HG02840 (cell line): ENCODE results near the gene AMMECR1L.
A peak's percentile ranks its signal among the peaks of the same experiment; 100 is the strongest.
"Not testable (repeated sequence)": the region's sequence is repeated elsewhere in the genome, so short reads cannot be mapped to it uniquely, and the experiment has no call there.

ENCODE experiments used
- ATAC-seq: cut with Tn5 transposase; IDR thresholded peaks from one replicate; pipeline ENCODE4 v1.9.1; 2021; ENCODE audit warnings: mild to moderate bottlenecking, moderate library complexity, moderate number of reproducible peaks; ENCODE audit not compliant: unreplicated experiment, low FRiP score

Gene AMMECR1L

DNA sequence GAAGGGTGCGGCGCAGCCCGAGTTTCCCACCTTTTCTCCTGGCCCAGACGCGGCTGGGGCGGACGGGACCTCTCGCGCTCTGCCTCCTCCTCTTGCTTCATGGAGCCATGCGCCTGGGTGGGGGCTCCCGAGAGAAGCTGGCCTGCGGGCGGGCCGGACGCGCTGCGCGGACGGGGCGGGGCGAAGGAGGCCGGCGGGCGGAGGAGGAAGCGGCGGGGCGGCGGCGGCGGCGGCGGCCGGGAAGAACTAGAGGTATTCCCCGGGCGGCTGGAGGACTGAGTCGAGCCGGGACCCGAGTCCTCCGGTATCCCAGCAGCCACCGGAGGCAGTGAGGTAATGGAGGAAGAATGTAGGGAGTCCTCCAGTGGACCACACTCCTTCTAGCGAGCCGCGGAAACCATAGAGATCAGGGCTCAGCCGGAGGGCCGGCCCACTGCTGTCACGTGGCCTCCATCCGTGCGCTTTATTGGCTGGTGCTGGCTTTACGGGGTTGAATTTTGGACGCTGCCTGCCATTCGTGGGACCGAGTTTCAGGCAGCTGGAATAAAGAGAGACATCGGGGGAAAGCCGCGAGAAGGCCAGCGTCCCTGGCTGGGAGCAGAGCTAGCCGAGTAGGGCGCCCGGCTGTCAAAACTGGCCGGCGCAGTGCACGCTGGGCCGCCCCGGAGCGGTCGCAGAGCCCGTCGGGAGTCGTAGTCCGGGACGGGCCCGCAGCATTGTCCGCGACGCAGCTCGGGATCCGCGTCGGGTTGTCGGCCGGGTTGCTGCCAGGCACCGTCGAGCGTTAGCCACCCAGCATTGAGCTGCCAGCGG lies at the start of gene AMMECR1L:
AMMECR1L (minus strand) TSS at position 177 of the 813 bp plus-strand sequence. CDS start 11,722 bp downstream, outside the sequence.
- ATAC-seq = peak; percentile 97

DNA sequence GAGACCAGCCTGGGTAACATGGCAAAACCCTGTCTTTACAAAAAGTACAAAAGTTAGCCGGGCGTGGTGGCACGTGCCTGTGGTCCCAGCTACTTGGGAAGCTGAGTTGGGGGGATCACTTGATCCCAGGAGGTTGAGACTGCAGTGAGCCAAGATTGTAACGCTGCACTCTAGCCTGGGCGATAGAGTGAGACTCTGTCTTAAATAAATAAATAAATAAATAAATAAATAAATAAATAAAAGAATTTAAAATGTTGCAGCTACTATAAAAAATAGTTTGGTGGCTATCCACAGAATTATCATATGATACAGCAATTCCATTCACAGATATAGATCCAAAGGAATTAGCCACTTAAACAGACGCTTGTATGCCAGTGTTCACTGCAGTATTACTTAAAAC lies 49.6 kb upstream of the AMMECR1L start:
- ATAC-seq = no peak

DNA sequence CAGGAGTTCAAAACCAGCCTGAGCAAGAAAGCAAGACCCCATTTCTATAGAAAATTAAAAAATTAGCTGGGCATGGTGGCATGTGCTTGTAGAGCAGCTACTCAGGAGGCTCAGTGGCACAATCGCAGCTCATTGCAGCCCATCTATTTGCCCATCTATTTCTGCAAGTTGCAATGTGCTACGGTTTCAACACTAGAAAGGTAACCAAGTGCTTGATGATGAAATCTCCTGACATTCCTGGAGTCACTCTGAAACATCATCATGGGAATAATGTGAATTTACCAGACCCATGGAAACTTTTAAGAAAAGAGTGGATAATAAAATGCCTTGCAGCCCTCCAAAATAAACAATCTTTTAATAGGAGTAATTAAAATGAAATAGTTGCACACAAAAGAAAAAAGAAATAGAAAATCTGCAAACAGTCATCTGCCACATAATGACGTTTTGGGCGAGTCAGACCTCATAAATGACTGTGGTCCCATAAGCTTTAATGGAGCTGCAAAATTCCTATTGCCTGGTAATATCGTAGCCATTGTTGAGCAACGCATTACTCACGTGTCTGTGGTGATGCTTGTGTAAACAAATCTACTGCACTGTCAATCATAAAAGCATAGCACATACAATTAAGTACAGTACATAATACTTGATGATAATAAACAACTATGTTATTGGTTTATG lies 46.6 kb upstream of the AMMECR1L start:
- no peak for ATAC-seq

DNA sequence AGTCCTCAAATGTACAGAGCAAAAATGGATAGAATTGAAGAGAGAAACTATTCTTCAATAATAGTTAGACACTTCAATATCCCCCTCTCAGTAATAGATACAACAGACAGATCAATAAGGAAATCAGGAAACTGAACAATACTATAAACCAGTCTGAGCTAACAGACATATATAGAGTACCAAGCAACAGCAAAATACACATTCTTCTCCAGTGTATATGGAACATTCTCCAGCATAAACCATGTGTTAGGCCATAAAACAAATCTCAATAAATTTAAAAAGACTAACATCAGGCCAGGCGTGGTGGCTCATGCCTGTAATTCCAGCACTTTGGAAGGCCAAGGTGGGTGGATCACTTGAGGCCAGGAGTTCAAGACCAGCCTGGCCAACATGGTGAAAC lies 43.7 kb upstream of the AMMECR1L start:
- ATAC-seq = no peak

GRCh38 chr2:127927384-127927783 lies 41.6 kb upstream of the AMMECR1L start:
- no peak for ATAC-seq

- ATAC-seq = no peak
These were observed 32.2 kb upstream of the AMMECR1L start for GRCh38 chr2:127917916-127918315.

GRCh38 chr2:127913808-127914457 lies 28.2 kb upstream of the AMMECR1L start:
- no peak for ATAC-seq

DNA sequence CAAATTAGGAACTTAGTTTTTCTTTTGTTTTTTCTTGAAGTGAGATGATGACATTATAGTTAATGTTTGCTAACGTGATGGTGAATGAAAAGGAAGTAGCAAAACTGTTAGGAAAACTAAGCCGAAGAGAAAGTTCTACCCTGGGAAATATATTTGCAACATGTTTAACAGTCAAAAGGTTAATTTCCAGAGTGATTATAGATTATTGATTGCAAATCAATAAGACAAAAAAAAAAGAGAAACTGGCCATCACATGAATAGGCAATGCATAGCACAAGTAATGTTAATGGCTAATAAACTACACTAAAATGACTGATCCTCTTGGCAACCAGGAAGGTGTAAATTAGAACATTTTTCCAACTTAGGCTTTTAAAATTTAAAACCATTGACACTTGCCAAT lies 26.0 kb upstream of the AMMECR1L start:
- ATAC-seq = no peak

GRCh38 chr2:127910415-127910814 lies 24.7 kb upstream of the AMMECR1L start:
- ATAC-seq = no peak

- ATAC-seq = no peak
These were observed 23.3 kb upstream of the AMMECR1L start for GRCh38 chr2:127909019-127909418.

- not testable (repeated sequence) for ATAC-seq
These were observed 22.1 kb upstream of the AMMECR1L start for GRCh38 chr2:127907733-127908400.

DNA sequence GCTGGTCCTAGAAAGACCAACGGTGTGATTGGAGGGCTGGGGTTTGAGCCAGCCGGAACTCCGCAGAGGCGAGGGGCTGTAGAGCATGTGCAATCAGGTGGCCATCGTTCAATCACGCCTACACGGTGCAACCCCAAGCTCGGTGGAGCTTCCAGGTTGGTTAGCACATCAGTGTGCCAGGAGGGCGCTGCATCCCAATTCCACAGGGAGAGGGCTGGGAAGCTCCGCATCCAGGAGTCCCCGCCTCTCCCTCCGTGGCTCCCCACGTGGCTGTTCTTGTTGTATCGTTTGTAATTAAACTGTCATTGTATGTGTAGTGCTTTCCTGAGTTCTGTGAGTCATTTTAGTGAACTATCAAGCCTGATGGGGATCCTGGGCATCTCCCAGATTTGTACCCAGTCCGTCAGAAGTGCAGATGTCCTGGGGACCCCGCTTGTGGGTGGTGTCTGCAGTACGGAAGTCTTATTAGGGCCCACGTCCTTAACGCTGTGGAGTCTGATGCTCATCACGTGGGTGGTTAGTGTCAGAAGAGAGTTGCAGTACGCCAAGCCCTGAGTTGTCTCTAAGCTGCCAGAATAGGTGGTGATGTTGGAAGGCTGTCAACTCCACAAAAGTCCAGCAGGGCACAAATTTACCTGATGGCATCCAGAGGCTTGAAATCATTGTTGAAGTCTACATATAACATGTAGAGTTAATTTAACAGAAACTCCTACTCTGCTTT lies 20.6 kb upstream of the AMMECR1L start:
- ATAC-seq = no peak

DNA sequence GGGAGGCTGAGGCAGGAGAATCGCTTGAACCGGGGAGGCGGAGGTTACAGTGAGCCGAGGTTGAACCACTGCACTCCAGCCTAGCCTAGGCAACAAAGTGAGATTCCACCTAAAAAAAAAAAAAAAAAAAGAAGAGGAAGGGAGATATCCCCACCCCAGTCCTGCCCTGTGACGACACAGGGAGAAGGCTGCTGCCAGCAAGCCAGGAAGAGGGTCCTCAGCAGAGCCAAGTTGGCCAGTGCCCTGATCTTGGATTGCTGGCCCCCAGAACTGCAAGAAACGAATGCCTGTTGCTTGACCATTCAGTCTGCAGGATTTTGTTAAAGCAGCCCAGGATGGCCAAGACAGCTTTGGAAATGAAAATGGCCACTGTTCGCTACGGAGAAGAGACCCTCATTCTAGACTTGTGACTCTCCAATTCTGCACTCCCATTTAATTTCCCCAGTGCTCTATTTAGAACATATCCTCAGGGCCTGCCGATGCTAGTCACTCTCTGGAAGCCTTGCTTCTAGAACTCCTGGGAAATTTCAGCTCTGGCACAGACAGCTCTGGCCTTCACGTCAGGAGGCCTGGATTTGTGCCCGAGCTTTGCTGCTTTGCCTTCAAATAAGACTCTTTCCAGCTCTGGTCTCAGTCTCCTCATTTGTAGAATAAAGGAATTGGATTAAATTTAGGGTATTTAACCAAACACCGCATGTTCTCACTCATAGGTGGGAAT lies 15.7 kb upstream of the AMMECR1L start:
- no peak for ATAC-seq

DNA sequence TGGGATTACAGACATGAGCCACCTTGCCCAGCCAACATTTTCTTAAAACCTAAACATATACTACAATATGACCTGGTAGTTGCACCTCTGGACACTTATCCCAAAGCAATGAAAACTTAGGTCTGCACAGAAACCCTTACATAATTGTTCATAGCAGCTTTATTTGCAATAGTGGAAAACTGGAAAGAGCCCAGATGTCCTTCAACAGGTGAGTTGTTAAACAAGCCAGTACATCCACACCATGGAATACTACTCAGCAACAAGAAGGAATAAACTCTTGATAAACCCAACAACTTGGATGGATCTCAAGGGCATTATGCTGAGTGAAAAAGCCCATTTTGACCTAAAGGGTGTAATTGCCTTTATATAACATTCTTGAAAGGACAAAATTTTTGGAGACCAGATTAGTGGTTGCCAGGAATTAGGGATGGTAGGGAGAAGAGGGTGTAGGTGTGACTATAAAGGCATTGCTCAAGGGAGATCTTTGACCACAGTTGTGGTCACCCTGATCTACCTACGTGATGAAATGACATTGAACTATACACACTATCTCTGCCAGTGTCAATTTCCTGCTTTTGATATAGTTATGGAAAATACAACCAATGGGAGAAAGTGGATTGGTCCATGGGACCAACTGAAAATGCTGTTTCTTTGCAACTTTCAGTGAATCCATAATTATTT lies 11.9 kb upstream of the AMMECR1L start:
- ATAC-seq = no peak

- ATAC-seq = no peak
These were observed 7.7 kb upstream of the AMMECR1L start for GRCh38 chr2:127893494-127893893.

DNA sequence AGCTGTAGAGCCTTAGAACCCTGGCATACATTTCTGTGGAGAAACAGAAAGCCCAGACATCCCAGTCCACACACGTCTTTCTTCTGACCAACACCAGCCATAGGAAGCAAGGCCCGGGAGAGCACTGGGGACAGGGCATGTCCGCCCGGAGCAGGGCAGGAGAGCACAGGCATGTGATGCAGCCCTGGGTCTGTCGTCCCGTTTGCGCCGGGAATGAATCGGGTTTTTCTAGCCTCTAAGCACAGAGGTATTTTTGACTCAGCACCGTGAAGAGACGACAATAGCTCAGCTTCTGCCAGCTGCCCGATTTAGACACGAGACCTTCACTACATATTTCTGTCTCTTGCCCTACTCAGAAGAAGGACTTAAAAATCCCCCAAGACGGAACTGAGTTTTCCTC lies 7.3 kb upstream of the AMMECR1L start:
- ATAC-seq = no peak

GRCh38 chr2:127891811-127892210 lies 6.1 kb upstream of the AMMECR1L start:
- no peak for ATAC-seq

DNA sequence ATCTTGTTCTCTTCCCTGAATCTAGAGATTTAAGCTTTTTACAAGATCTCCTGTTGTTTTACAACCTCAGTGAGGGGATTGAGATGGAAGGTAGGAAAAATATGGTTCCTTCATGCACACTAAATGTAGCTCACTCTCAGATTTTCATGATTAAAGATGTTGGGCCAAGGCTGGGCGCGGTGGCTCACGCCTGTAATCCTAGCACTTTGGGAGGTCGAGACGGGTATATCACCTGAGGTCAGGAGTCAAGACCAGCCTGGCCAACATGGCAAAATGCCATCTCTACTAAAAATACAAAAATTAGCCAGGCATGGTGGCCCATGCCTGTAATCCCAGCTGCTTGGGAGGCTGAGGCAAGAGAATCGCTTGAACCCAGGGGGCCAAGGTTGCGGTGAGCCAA lies 5.0 kb upstream of the AMMECR1L start:
- not testable (repeated sequence) for ATAC-seq

DNA sequence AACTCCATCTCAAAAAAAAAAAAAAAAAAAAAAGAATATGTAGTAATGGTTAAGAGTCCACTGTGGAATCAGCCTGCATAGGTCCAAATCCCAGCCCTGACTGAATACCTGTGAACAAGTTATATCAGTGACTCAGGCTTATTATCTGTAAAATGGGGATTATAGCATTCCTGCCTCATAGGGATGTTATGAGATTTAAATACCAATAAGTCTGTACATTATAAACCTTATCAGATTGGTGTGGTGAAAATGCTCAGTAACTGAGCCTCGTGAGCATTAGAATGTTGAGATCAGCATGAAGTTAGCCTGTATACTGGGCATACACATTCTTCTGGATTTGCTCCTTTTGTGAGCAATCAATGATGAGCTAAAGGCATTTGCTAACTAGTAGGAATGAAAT lies 3.0 kb upstream of the AMMECR1L start:
- no peak for ATAC-seq
